SU-DHL-6 (cell line): ENCODE data around the gene BCAS3.

Source experiments
- H2AFZ ChIP-seq: fragments of 200-600 bp; sonication (generic); 2 replicates; pipeline ENCODE4 v1.6.1; 2014; ENCODE audit warnings: low read depth, mild to moderate bottlenecking, moderate library complexity, mixed read lengths, antibody characterized with exemption, low read length; ENCODE audit not compliant: severe bottlenecking
- H3F3A ChIP-seq: fragments of 200-600 bp; shearing (Covaris generic); 2 replicates; pipeline ENCODE4 v1.6.0; 2016; ENCODE audit warnings: antibody characterized with exemption, mild to moderate bottlenecking; ENCODE audit not compliant: insufficient read depth
- H3K27ac ChIP-seq: fragments of 200-600 bp; sonication (generic); 2 replicates; pipeline ENCODE4 v1.5.1; 2016; ENCODE audit warnings: low read depth, mild to moderate bottlenecking, low read length, moderate library complexity, mixed read lengths
- H3K27me3 ChIP-seq: fragments of 200-600 bp; sonication (generic), shearing (Covaris generic); 2 replicates; pipeline ENCODE4 v1.6.0; 2014; ENCODE audit warnings: mild to moderate bottlenecking, low read length
- H3K36me3 ChIP-seq: fragments of 200-600 bp; sonication (generic); 2 replicates; pipeline ENCODE4 v1.6.1; 2014; ENCODE audit warnings: mild to moderate bottlenecking, low read length, mixed read lengths
- H3K4me2 ChIP-seq: fragments of 300-600, 200-600 bp; shearing (Covaris generic), sonication (generic); 2 replicates; pipeline ENCODE4 v1.6.0; 2014; ENCODE audit warnings: low read length, low read depth, mild to moderate bottlenecking; ENCODE audit not compliant: poor library complexity, severe bottlenecking
- H3K4me3 ChIP-seq: fragments of 200-600 bp; sonication (generic); 2 replicates; pipeline ENCODE4 v1.5.1; 2014; ENCODE audit warnings: antibody characterized with exemption, low read length, mild to moderate bottlenecking, mixed read lengths; ENCODE audit not compliant: insufficient read depth, poor library complexity, severe bottlenecking
- H3K79me2 ChIP-seq: fragments of 200-600 bp; sonication (generic); 2 replicates; pipeline ENCODE4 v1.6.1; 2014; ENCODE audit warnings: mild to moderate bottlenecking, low read length, moderate library complexity; ENCODE audit not compliant: insufficient read depth
- H3K9ac ChIP-seq: fragments of 200-600 bp; sonication (generic); 2 replicates; pipeline ENCODE4 v1.7.0; 2014; ENCODE audit warnings: mild to moderate bottlenecking, low read length
- H3K9me2 ChIP-seq: fragments of 200-600 bp; sonication (generic); replicated peaks from 2 replicates; pipeline ENCODE4 v1.6.1; 2014; ENCODE audit warnings: low read length; ENCODE audit not compliant: insufficient read depth
- H3K9me3 ChIP-seq: fragments of 200-600 bp; sonication (generic); 2 replicates; pipeline ENCODE4 v1.6.1; 2014; ENCODE audit warnings: low read length, mixed read lengths; ENCODE audit not compliant: insufficient read depth
- H4K20me1 ChIP-seq: fragments of 200-600 bp; sonication (generic); 2 replicates; pipeline ENCODE4 v1.6.1; 2014; ENCODE audit warnings: low read depth, mild to moderate bottlenecking, antibody characterized with exemption, low read length, moderate library complexity, mixed read lengths
- EZH2phosphoT487 ChIP-seq: fragments of 200-600 bp; sonication (generic), shearing (Covaris generic); conservative IDR thresholded peaks from 2 replicates; pipeline ENCODE4 v1.6.1; 2018; ENCODE audit warnings: mild to moderate bottlenecking, antibody characterized with exemption, low read length, moderate library complexity, mixed read lengths
- TF ChIP-seq, protein P1 (sequence below): fragments of 200-600 bp; sonication (generic); IDR thresholded peaks from one replicate; pipeline ENCODE4 v1.5.1; 2017; ENCODE audit warnings: antibody characterized with exemption, mild to moderate bottlenecking, low read length, moderate library complexity; ENCODE audit not compliant: insufficient read depth, poor library complexity, severe bottlenecking

The BCAS3 gene

DNA sequence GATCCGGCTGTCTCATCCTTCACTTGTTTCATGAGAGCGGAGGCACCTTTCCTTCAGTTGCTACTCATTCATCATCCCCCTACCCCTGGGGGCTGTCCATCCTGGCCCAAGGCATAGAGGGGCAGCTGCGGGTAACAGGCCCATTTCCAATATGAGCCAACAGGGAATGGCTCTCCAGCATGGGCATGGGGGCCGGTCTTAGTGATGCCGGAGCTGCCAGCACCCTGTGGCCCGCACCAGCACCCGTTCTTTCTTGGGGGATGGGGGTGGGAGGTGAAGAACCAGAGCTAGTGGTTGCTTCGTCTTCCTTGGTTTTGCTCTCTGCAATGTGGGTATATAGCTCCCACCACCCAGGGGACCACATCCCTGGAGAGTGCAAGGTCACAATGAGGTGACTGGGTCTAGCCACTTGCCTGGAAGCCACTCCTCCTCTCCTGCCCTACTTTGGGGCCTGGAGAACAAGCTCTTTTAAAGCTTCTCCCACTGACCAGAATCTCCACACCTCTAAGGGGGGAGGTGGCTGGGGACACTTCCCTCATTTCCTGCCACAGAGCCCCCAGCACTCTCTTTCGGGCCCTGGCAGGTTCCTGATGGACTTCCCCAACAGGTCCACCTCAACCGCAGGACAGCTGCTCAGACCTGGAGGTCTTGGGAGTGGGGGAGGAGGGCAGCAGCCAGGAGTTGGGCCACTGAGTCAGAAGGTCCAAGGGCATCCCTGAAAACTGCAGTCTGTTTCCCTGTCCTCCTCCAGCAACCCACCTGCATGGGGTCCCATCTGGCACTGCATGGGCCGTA is 710.1 kb downstream of the BCAS3 start:
- Histone ChIP-seq H2AFZ (no peak overlapping the region), H3K4me2 (no peak overlapping the region), H3K79me2 (no peaks in the 10 kb centered on the region), H3K9me2 (no peaks in the 10 kb centered on the region), H3K36me3 (no peaks in the 10 kb centered on the region), H3K9ac (no peak overlapping the region), H3K27ac (no peak overlapping the region), H3K27me3 (no peaks in the 10 kb centered on the region), H3F3A (no peaks in the 10 kb centered on the region), H3K4me3 (no peak overlapping the region), H3K9me3 (no peaks in the 10 kb centered on the region), H4K20me1 (no peaks in the 10 kb centered on the region)
- TF ChIP-seq, protein P1, sequence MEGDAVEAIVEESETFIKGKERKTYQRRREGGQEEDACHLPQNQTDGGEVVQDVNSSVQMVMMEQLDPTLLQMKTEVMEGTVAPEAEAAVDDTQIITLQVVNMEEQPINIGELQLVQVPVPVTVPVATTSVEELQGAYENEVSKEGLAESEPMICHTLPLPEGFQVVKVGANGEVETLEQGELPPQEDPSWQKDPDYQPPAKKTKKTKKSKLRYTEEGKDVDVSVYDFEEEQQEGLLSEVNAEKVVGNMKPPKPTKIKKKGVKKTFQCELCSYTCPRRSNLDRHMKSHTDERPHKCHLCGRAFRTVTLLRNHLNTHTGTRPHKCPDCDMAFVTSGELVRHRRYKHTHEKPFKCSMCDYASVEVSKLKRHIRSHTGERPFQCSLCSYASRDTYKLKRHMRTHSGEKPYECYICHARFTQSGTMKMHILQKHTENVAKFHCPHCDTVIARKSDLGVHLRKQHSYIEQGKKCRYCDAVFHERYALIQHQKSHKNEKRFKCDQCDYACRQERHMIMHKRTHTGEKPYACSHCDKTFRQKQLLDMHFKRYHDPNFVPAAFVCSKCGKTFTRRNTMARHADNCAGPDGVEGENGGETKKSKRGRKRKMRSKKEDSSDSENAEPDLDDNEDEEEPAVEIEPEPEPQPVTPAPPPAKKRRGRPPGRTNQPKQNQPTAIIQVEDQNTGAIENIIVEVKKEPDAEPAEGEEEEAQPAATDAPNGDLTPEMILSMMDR, result no peak
- no peak for TF ChIP-seq EZH2phosphoT487

DNA sequence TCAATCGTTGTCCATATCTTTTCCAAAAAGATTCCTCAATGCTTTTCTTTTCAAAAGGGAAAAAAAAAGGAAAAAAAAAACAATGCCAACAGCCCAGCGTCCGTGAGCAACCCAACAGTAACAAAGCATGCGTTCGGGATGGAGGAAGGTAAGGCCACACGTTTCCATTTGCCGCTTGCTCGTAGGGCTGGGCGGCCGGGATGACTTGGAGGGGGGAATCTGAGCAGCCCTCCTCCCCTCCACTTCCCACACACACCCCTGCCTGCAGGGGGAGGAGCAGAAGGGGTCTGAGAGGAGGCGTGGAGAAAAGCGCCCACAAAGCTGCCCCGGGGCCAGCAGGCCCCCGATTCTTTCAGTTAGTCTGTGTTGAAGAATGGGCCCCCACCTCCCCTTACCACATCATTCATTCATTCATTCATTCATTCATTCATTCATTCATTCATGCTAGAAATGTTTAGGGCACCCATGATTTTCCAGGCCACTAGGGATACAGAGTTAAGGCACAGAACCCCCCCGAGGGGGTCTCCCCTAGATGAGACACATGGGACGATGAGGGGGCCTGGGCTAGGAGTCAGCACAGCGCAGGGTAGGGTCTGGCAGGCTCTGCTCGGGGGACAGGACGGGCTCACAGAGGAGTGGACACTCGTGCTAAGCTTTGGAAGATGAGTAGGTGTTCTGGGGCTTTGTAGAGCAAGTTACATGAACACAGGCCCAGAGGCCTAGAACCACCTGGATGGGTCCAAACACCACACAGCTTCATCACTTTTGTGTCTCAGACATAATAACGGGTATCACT is 711.1 kb downstream of the BCAS3 start:
- H2AFZ ChIP-seq, result no peak overlapping the region
- no peak overlapping the region for H3K27ac ChIP-seq
- no peaks in the 10 kb centered on the region for H3K9me2 ChIP-seq
- H3K4me3 ChIP-seq, result no peak overlapping the region
- no peaks in the 10 kb centered on the region for H3K27me3 ChIP-seq
- H3K79me2 ChIP-seq, result no peaks in the 10 kb centered on the region
- no peaks in the 10 kb centered on the region for H3K9me3 ChIP-seq
- H4K20me1 ChIP-seq, result no peaks in the 10 kb centered on the region
- H3K36me3 ChIP-seq, result no peaks in the 10 kb centered on the region
- no peak overlapping the region for H3K9ac ChIP-seq
- TF ChIP-seq, protein P1, result no peak
- TF ChIP-seq EZH2phosphoT487, result no peak
- no peaks in the 10 kb centered on the region for H3F3A ChIP-seq
- no peak overlapping the region for H3K4me2 ChIP-seq

DNA sequence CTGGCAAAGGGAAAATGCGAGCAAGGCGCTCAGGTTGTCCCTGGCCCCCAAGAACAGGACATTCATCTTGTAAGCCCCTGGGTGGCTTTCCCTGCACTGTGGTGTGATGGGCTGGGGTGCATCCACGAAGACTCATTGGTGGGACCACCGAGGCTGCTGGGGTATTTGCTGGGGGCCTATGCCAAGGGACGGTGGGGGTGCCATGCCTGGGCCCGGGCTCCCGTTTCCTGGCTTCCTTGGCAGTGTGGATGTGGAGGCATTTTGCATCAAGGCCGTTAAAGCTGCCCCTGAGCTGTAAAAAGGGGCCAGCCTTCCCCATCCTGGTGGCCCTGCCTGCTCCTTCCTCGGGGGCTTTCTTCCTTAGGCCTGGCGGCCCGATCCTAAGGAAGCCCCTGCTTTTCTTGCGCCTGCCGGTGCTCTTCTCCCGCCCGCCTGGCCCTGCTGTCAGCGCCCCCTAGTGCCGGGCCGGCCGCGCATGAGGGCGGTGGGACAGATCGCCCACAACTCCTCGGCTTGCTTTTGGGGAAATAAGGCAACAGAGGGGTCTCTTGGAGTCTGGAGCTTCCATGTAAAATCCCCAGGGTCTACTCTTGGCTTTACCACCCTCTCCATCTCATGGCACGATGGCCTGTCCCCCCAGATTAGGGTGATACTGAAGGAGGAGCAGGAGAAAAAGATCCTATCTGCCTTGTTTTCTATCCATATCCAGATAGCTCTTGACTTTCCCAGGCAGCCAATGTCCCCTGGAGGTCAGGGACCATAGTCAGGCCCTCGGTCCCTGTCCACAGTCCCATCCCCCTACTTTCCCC is 712.2 kb downstream of the BCAS3 start:
- H3K9ac ChIP-seq, result no peak overlapping the region
- H3K36me3 ChIP-seq, result no peaks in the 10 kb centered on the region
- no peaks in the 10 kb centered on the region for H3F3A ChIP-seq
- H3K79me2 ChIP-seq, result no peaks in the 10 kb centered on the region
- H3K9me2 ChIP-seq, result no peaks in the 10 kb centered on the region
- no peak overlapping the region for H2AFZ ChIP-seq
- no peaks in the 10 kb centered on the region for H4K20me1 ChIP-seq
- H3K4me3 ChIP-seq, result no peak overlapping the region
- H3K27ac ChIP-seq, result no peak overlapping the region
- H3K27me3 ChIP-seq, result no peaks in the 10 kb centered on the region
- TF ChIP-seq, protein P1, result peak; percentile 96
- no peak for TF ChIP-seq EZH2phosphoT487
- no peak overlapping the region for H3K4me2 ChIP-seq
- H3K9me3 ChIP-seq, result no peaks in the 10 kb centered on the region
